ENCODE results near the gene WEE2. TPM values are rescaled to one million over a fixed set of nuclear protein-coding genes. Genes with fewer than 3 reads are reported as not detected.

WEE2 gene
- total and polyA plus RNA-seq, 2 of the 13 experiments (the other 11 are each of a cell fraction or from before 2014, with no cell fraction given): not detected

- TF ChIP-seq ZNF512B (CRISPR knock-in tag; IDR thresholded peaks at IDR 0.05; ENCODE audit: borderline replicate concordance): peak; percentile 73; the same call in 1 of the 2 replicates
- no peak; the same call in 1 of the 2 replicates for TF ChIP-seq STAT6 (CRISPR knock-in tag; IDR thresholded peaks at IDR 0.05; ENCODE audit: borderline replicate concordance)
- TF ChIP-seq ZZZ3 (CRISPR knock-in tag; IDR thresholded peaks at IDR 0.05; ENCODE audit: borderline replicate concordance): peak; percentile 92; the same call in 1 of the 2 replicates
- TF ChIP-seq MBD4 (IDR thresholded peaks at IDR 0.05; ENCODE audit: borderline replicate concordance, low read length): no peak
- no peak for TF ChIP-seq NPAS2 (CRISPR knock-in tag; IDR thresholded peaks at IDR 0.05; ENCODE audit: borderline replicate concordance)
- TF ChIP-seq HNF1A (IDR thresholded peaks at IDR 0.05; ENCODE audit: low read depth): peak; percentile 54; the same call in 1 of the 2 replicates
- TF ChIP-seq HNF1A (CRISPR knock-in tag; IDR thresholded peaks at IDR 0.05; ENCODE audit: borderline replicate concordance): peak; percentile 76
- TF ChIP-seq ZNF292 (CRISPR knock-in tag; IDR thresholded peaks at IDR 0.05; ENCODE audit: borderline replicate concordance, low read depth): no peak
- peak; percentile 95 for TF ChIP-seq GMEB1 (CRISPR knock-in tag; IDR thresholded peaks at IDR 0.05; ENCODE audit: borderline replicate concordance)
- TF ChIP-seq DNMT1 (CRISPR knock-in tag; IDR thresholded peaks at IDR 0.05): no peak
- TF ChIP-seq ZNF33B (CRISPR knock-in tag; IDR thresholded peaks at IDR 0.05): no peak; the same call in 1 of the 2 replicates
- peak; percentile 12; the same call in 1 of the 2 replicates for TF ChIP-seq KDM6A (CRISPR knock-in tag; IDR thresholded peaks at IDR 0.05; ENCODE audit: low read depth)
- TF ChIP-seq HOXA7 (CRISPR knock-in tag; IDR thresholded peaks at IDR 0.05): no peak
- TF ChIP-seq KDM5B (CRISPR knock-in tag; IDR thresholded peaks at IDR 0.05; ENCODE audit: borderline replicate concordance): peak; percentile 83; the same call in 1 of the 2 replicates
- peak; percentile 91; the same call in 1 of the 2 replicates for TF ChIP-seq EHMT2 (IDR thresholded peaks at IDR 0.05; ENCODE audit: borderline replicate concordance, low read depth, low read length)
- peak; percentile 82 for TF ChIP-seq MED1 (CRISPR knock-in tag; IDR thresholded peaks at IDR 0.05)
- TF ChIP-seq NFE2 (CRISPR knock-in tag; IDR thresholded peaks at IDR 0.05): no peak
Observed at GRCh38 chr7:141737836-141738591, 29.9 kb downstream of the WEE2 start, which contains the start of gene SSBP1 (continued).
